HEK293 (cell line): ENCODE measurements around the gene DNAAF8.

Experiments used
- CTCF ChIA-PET: fragments of 350-600 bp; formaldehyde crosslinking; extraction: SDS; loops from one replicate; lab custom pipeline; 2021; ENCODE audit warnings: antibody characterized with exemption; lab: Yijun Ruan, JAX
- POLR2A ChIA-PET: fragments of 300-600 bp; formaldehyde crosslinking; extraction: SDS; loops from one replicate; lab custom pipeline; 2020; ENCODE audit warnings: antibody characterized with exemption, inconsistent platforms; lab: Yijun Ruan, JAX
- H3K27ac ChIP-seq: fragments of 200-500 bp; sonication (Bioruptor generic); 2 replicates; pipeline ENCODE4 v1.5.1; 2014; ENCODE audit warnings: low read depth, low read length, control low read depth, inconsistent platforms; ENCODE audit errors: extremely low read depth
- H3K36me3 ChIP-seq, 2 experiments: fragments of 200-500 bp in 1 of 2; sonication (Bioruptor generic) in 1 of 2; 1 replicate in 1 of 2; 2 replicates in 1 of 2; pipeline ENCODE4 v1.5.1; 2014 to 2017; ENCODE audit warnings: inconsistent platforms in 2 of 2, low read length in 2 of 2; ENCODE audit not compliant: control insufficient read depth in 2 of 2, insufficient read depth in 1 of 2
- H3K4me1 ChIP-seq: fragments of 200-500 bp; sonication (Bioruptor generic); 2 replicates; pipeline ENCODE4 v1.5.1; 2014; ENCODE audit warnings: mild to moderate bottlenecking, low read length, inconsistent platforms; ENCODE audit not compliant: control insufficient read depth, insufficient read depth
- H3K4me3 ChIP-seq: 2 replicates; pipeline ENCODE4 v1.5.1; 2011; ENCODE audit warnings: low read depth, mild to moderate bottlenecking, control low read depth, low read length, moderate library complexity
- H3K9me3 ChIP-seq: fragments of 200-500 bp; sonication (Bioruptor generic); 2 replicates; pipeline ENCODE4 v1.5.1; 2014; ENCODE audit warnings: low read depth, low read length, inconsistent platforms; ENCODE audit not compliant: control insufficient read depth, insufficient read depth
- GLI2 ChIP-seq: fragments of 450-650 bp; formaldehyde crosslinking; IDR thresholded peaks from 2 replicates; pipeline ENCODE4; 2017; ENCODE audit warnings: missing biosample characterization, missing genetic modification characterization, low read depth, borderline replicate concordance
- IKZF3 ChIP-seq: fragments of 450-650 bp; IDR thresholded peaks from 2 replicates; pipeline ENCODE4 v1.5.0; 2018; ENCODE audit warnings: missing biosample characterization, mild to moderate bottlenecking, missing genetic modification characterization, moderate library complexity
- KLF10 ChIP-seq: fragments of 450-650 bp; IDR thresholded peaks from 2 replicates; pipeline ENCODE4 v1.5.1; 2018; ENCODE audit warnings: missing biosample characterization, mild to moderate bottlenecking, missing genetic modification characterization
- KLF7 ChIP-seq: fragments of 450-650 bp; formaldehyde crosslinking; IDR thresholded peaks from 2 replicates; pipeline ENCODE4 v1.5.1; 2016; ENCODE audit warnings: missing biosample characterization, missing genetic modification characterization, borderline replicate concordance
- PRDM1 ChIP-seq: fragments of 450-650 bp; formaldehyde crosslinking; IDR thresholded peaks from 2 replicates; pipeline ENCODE4; 2016; ENCODE audit warnings: missing biosample characterization, missing genetic modification characterization
- RBAK ChIP-seq: fragments of 450-650 bp; formaldehyde crosslinking; IDR thresholded peaks from 2 replicates; pipeline ENCODE4 v1.5.1; 2016; ENCODE audit warnings: missing biosample characterization, missing genetic modification characterization
- SALL2 ChIP-seq: fragments of 450-650 bp; formaldehyde crosslinking; IDR thresholded peaks from 2 replicates; pipeline ENCODE4 v1.5.0; 2017; ENCODE audit warnings: missing biosample characterization, mild to moderate bottlenecking, missing genetic modification characterization, borderline replicate concordance
- TCF7L2 ChIP-seq: IDR thresholded peaks from 2 replicates; pipeline ENCODE4 v1.6.1; 2011; ENCODE audit warnings: low read depth, mild to moderate bottlenecking, inconsistent platforms, low read length, moderate library complexity, borderline replicate concordance
- ZBTB7A ChIP-seq: fragments of 450-650 bp; formaldehyde crosslinking; IDR thresholded peaks from 2 replicates; pipeline ENCODE4 v1.5.1; 2016; ENCODE audit warnings: low read depth, missing biosample characterization, missing genetic modification characterization
- ZNF112 ChIP-seq: fragments of 450-650 bp; formaldehyde crosslinking; IDR thresholded peaks from 2 replicates; pipeline ENCODE4 v1.5.0; 2017; ENCODE audit warnings: missing biosample characterization, missing genetic modification characterization
- ZNF133 ChIP-seq: fragments of 450-650 bp; formaldehyde crosslinking; IDR thresholded peaks from 2 replicates; pipeline ENCODE4 v1.5.1; 2016; ENCODE audit warnings: missing biosample characterization, missing genetic modification characterization
- ZNF138 ChIP-seq: fragments of 450-650 bp; formaldehyde crosslinking; IDR thresholded peaks from 2 replicates; pipeline ENCODE4 v1.5.1; 2016; ENCODE audit warnings: missing biosample characterization, missing genetic modification characterization, borderline replicate concordance
- ZNF155 ChIP-seq: fragments of 450-650 bp; formaldehyde crosslinking; IDR thresholded peaks from 2 replicates; pipeline ENCODE4 v1.5.1; 2016; ENCODE audit warnings: missing biosample characterization, missing genetic modification characterization
- ZNF184 ChIP-seq: fragments of 450-650 bp; IDR thresholded peaks from 2 replicates; pipeline ENCODE4 v1.5.1; 2018; ENCODE audit warnings: missing biosample characterization, mild to moderate bottlenecking, missing genetic modification characterization
- ZNF239 ChIP-seq: fragments of 450-650 bp; formaldehyde crosslinking; IDR thresholded peaks from 2 replicates; pipeline ENCODE4 v1.5.1; 2016; ENCODE audit warnings: missing biosample characterization, missing genetic modification characterization
- ZNF292 ChIP-seq: fragments of 450-650 bp; formaldehyde crosslinking; IDR thresholded peaks from 2 replicates; pipeline ENCODE4 v1.5.1; 2016; ENCODE audit warnings: low read depth, missing biosample characterization, missing genetic modification characterization, borderline replicate concordance
- ZNF335 ChIP-seq: fragments of 450-650 bp; formaldehyde crosslinking; conservative IDR thresholded peaks from 2 replicates; pipeline ENCODE4 v1.5.1; 2016; ENCODE audit warnings: missing biosample characterization, missing genetic modification characterization
- ZNF366 ChIP-seq: fragments of 450-650 bp; formaldehyde crosslinking; conservative IDR thresholded peaks from 2 replicates; pipeline ENCODE4 v1.5.1; 2016; ENCODE audit warnings: missing biosample characterization, missing genetic modification characterization
- ZNF391 ChIP-seq: fragments of 450-650 bp; formaldehyde crosslinking; IDR thresholded peaks from 2 replicates; pipeline ENCODE4 v1.5.1; 2016; ENCODE audit warnings: low read depth, missing biosample characterization, missing genetic modification characterization, borderline replicate concordance
- ZNF426 ChIP-seq: fragments of 450-650 bp; formaldehyde crosslinking; IDR thresholded peaks from 2 replicates; pipeline ENCODE4 v1.5.1; 2017; ENCODE audit warnings: missing biosample characterization, missing genetic modification characterization, mild to moderate bottlenecking, inconsistent platforms, moderate library complexity
- ZNF501 ChIP-seq: fragments of 450-650 bp; formaldehyde crosslinking; IDR thresholded peaks from 2 replicates; pipeline ENCODE4 v1.5.1; 2016; ENCODE audit warnings: missing biosample characterization, missing genetic modification characterization
- ZNF544 ChIP-seq: fragments of 450-650 bp; formaldehyde crosslinking; IDR thresholded peaks from 2 replicates; pipeline ENCODE4 v1.5.0; 2017; ENCODE audit warnings: missing biosample characterization, missing genetic modification characterization
- ZNF658 ChIP-seq: fragments of 450-650 bp; formaldehyde crosslinking; IDR thresholded peaks from 2 replicates; pipeline ENCODE4; 2016; ENCODE audit warnings: missing biosample characterization, missing genetic modification characterization
- ZNF660 ChIP-seq: fragments of 450-650 bp; IDR thresholded peaks from 2 replicates; pipeline ENCODE4 v1.5.1; 2018; ENCODE audit warnings: missing biosample characterization, mild to moderate bottlenecking, missing genetic modification characterization
- ZNF76 ChIP-seq: fragments of 450-650 bp; formaldehyde crosslinking; IDR thresholded peaks from 2 replicates; pipeline ENCODE4; 2016; ENCODE audit warnings: low read depth, missing biosample characterization, missing genetic modification characterization, borderline replicate concordance
- ZXDB ChIP-seq: fragments of 450-650 bp; formaldehyde crosslinking; IDR thresholded peaks from 2 replicates; pipeline ENCODE4 v1.5.1; 2016; ENCODE audit warnings: missing biosample characterization, missing genetic modification characterization
- TF ChIP-seq, protein P1 (sequence below): fragments of 450-650 bp; formaldehyde crosslinking; IDR thresholded peaks from 2 replicates; pipeline ENCODE4 v1.5.1; 2017; ENCODE audit warnings: missing biosample characterization, missing genetic modification characterization
- TF ChIP-seq, protein P2 (sequence below): fragments of 450-650 bp; formaldehyde crosslinking; IDR thresholded peaks from 2 replicates; pipeline ENCODE4 v1.5.1; 2016; ENCODE audit warnings: missing biosample characterization, missing genetic modification characterization
- TF ChIP-seq, protein P3 (sequence below): fragments of 450-650 bp; formaldehyde crosslinking; conservative IDR thresholded peaks from 2 replicates; pipeline ENCODE4 v1.5.1; 2016; ENCODE audit warnings: low read depth, missing biosample characterization, missing genetic modification characterization

The DNAAF8 gene

DNA sequence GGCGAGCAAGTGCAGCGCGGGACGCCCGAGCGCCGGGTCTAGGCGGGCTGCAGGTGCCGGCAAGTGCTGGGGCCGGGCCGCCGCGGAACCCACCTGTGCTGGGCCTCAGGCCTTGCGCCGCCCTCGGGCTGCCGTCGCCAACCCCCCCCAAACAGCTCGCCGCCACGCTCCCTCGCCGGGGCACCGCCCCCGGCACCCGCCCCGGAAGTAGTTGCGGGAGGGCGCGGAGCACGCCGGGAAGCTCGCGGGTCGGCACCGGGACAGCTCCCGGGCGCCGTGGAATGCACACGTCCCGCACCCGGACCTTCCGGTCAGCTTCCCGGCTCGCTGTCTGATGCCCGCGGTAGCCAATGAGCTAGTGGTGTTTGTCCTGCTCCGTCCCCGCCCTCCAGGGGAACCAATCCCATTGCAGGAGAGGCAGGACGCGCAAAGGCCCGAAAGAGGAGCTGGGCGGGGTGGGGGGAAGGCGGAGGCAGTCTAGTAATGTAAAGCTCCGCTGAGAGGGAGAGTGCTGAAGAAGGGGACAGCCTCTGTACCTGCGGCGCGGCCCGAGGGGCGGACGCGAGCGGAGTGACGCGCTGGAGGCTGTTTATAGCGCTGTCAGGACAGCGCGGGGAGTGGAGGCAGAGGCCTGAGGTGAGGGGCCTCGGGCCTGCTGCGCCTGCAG is at the start of gene DNAAF8, which contains the start of gene ANKS3:
Gene DNAAF8, plus strand, starts transcription at position 475 of the 667 bp plus-strand sequence. CDS start 1,978 bp downstream, outside the sequence.
Gene ANKS3, minus strand, starts transcription at position 209 of the 667 bp plus-strand sequence. CDS start 4,122 bp downstream, outside the sequence.
- Histone ChIP-seq H3K4me3 (peak within 1 kb of the TSS; percentile 94), H3K4me1 (no peaks in the 10 kb centered on the region), H3K36me3 (peaks cover 3 to 24% of the 10 kb centered on the region in 2 experiments; a peak in 2 of 3 replicates), H3K27ac (peak within 1 kb of the TSS; percentile 91), H3K9me3 (no peaks in the 10 kb centered on the region)
- ChIA-PET POLR2A (interaction anchor here (0.6 to 3.0 kb wide), 27 partner anchors 11 to 421 kb away, joined by 3 to 43 read pairs (median 4); partner anchors contain the start of genes GLYR1, MGRN1, NUDT16L1 and ROGDI), CTCF (interaction anchor here (0.5 to 1.7 kb wide), 3 partner anchors 61 to 238 kb away, joined by 3 to 10 read pairs (median 3); no protein-coding TSS in a partner anchor)
- TF ChIP-seq ZNF112 (tag by site-specific recombination) (no peak), ZBTB7A (tag by site-specific recombination) (no peak), ZNF133 (tag by site-specific recombination) (no peak), ZNF76 (tag by site-specific recombination) (peak; percentile 96), ZNF660 (tag by site-specific recombination) (peak; percentile 70), ZNF391 (no peak), ZNF239 (tag by site-specific recombination) (no peak), ZXDB (tag by site-specific recombination) (peak; percentile 71; the same call in 1 of the 2 replicates), KLF10 (tag by site-specific recombination) (peak; percentile 95), SALL2 (no peak), ZNF335 (tag by site-specific recombination) (peak; percentile 88; the same call in 1 of the 2 replicates), ZNF544 (no peak), IKZF3 (peak; percentile 85), ZNF292 (tag by site-specific recombination) (no peak), TCF7L2 (no peak), PRDM1 (no peak), RBAK (no peak), ZNF155 (tag by site-specific recombination) (no peak), GLI2 (tag by site-specific recombination) (no peak), ZNF366 (tag by site-specific recombination) (no peak), ZNF184 (tag by site-specific recombination) (0 out of 2 replicates have a peak, but pooled peaks have one; percentile 28), ZNF426 (tag by site-specific recombination) (no peak), KLF7 (tag by site-specific recombination) (no peak), ZNF501 (tag by site-specific recombination) (no peak), ZNF658 (no peak), ZNF138 (tag by site-specific recombination) (no peak)
- TF ChIP-seq, protein P1, sequence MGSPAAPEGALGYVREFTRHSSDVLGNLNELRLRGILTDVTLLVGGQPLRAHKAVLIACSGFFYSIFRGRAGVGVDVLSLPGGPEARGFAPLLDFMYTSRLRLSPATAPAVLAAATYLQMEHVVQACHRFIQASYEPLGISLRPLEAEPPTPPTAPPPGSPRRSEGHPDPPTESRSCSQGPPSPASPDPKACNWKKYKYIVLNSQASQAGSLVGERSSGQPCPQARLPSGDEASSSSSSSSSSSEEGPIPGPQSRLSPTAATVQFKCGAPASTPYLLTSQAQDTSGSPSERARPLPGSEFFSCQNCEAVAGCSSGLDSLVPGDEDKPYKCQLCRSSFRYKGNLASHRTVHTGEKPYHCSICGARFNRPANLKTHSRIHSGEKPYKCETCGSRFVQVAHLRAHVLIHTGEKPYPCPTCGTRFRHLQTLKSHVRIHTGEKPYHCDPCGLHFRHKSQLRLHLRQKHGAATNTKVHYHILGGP (tag by site-specific recombination) = no peak
- TF ChIP-seq, protein P2, sequence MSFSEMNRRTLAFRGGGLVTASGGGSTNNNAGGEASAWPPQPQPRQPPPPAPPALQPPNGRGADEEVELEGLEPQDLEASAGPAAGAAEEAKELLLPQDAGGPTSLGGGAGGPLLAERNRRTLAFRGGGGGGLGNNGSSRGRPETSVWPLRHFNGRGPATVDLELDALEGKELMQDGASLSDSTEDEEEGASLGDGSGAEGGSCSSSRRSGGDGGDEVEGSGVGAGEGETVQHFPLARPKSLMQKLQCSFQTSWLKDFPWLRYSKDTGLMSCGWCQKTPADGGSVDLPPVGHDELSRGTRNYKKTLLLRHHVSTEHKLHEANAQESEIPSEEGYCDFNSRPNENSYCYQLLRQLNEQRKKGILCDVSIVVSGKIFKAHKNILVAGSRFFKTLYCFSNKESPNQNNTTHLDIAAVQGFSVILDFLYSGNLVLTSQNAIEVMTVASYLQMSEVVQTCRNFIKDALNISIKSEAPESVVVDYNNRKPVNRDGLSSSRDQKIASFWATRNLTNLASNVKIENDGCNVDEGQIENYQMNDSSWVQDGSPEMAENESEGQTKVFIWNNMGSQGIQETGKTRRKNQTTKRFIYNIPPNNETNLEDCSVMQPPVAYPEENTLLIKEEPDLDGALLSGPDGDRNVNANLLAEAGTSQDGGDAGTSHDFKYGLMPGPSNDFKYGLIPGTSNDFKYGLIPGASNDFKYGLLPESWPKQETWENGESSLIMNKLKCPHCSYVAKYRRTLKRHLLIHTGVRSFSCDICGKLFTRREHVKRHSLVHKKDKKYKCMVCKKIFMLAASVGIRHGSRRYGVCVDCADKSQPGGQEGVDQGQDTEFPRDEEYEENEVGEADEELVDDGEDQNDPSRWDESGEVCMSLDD (tag by site-specific recombination) = no peak
- TF ChIP-seq, protein P3, sequence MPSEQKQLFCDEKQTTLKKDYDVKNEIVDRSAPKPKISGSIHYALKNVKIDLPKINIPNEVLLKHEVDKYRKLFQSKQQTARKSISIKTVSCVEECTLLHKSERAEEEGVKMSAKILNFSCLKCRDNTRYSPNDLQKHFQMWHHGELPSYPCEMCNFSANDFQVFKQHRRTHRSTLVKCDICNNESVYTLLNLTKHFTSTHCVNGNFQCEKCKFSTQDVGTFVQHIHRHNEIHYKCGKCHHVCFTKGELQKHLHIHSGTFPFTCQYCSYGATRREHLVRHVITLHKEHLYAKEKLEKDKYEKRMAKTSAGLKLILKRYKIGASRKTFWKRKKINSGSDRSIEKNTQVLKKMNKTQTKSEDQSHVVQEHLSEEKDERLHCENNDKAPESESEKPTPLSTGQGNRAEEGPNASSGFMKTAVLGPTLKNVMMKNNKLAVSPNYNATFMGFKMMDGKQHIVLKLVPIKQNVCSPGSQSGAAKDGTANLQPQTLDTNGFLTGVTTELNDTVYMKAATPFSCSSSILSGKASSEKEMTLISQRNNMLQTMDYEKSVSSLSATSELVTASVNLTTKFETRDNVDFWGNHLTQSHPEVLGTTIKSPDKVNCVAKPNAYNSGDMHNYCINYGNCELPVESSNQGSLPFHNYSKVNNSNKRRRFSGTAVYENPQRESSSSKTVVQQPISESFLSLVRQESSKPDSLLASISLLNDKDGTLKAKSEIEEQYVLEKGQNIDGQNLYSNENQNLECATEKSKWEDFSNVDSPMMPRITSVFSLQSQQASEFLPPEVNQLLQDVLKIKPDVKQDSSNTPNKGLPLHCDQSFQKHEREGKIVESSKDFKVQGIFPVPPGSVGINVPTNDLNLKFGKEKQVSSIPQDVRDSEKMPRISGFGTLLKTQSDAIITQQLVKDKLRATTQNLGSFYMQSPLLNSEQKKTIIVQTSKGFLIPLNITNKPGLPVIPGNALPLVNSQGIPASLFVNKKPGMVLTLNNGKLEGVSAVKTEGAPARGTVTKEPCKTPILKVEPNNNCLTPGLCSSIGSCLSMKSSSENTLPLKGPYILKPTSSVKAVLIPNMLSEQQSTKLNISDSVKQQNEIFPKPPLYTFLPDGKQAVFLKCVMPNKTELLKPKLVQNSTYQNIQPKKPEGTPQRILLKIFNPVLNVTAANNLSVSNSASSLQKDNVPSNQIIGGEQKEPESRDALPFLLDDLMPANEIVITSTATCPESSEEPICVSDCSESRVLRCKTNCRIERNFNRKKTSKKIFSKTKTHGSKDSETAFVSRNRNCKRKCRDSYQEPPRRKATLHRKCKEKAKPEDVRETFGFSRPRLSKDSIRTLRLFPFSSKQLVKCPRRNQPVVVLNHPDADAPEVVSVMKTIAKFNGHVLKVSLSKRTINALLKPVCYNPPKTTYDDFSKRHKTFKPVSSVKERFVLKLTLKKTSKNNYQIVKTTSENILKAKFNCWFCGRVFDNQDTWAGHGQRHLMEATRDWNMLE (tag by site-specific recombination) = peak; percentile 80
